H1 (cell line): Measurements from ENCODE around the gene MIGA1. TPM values are rescaled to one million over a fixed set of nuclear protein-coding genes. Genes with fewer than 3 reads are reported as not detected.
A peak's percentile ranks its signal among the peaks of the same experiment; 100 is the strongest.

Experiments used
- CTCF ChIA-PET: fragments of 300-600 bp; sonication (Branson Sonifier 250); formaldehyde crosslinking; loops from one replicate; lab custom pipeline; 2021; ENCODE audit not compliant: partially characterized antibody; lab: Charles Lee
- POLR2A ChIA-PET: fragments of 300-600 bp; sonication (Branson Sonifier 250); formaldehyde crosslinking; loops from one replicate; lab custom pipeline; 2021; ENCODE audit warnings: inconsistent platforms; ENCODE audit not compliant: partially characterized antibody; lab: Charles Lee
- DNase-seq, 2 experiments: peaks; one replicate each; pipeline versions ENCODE4 v3.0.0 to v3.0.0-alpha.2; 2010 to 2022; ENCODE audit warnings: low spot score in 2 of 2, low read depth in 1 of 2, mixed read lengths in 1 of 2
- FAIRE-seq: peaks from 2 replicates; lab custom pipeline; 2011; peaks lifted over from hg19 to GRCh38; lab: Jason Lieb, UNC
- H2AFZ ChIP-seq: 2 replicates; pipeline ENCODE4 v1.8.1; 2012; ENCODE audit warnings: low read length, inconsistent platforms
- H2AK5ac ChIP-seq: 2 replicates; pipeline ENCODE4 v1.6.1; 2013; ENCODE audit warnings: low read depth, low read length
- H2BK120ac ChIP-seq: replicated peaks from 2 replicates; pipeline ENCODE3; 2013; ENCODE audit warnings: low read depth, low read length, inconsistent platforms
- H2BK12ac ChIP-seq: 2 replicates; pipeline ENCODE4 v1.6.1; 2013; ENCODE audit warnings: low read depth, low read length
- H2BK15ac ChIP-seq: 2 replicates; pipeline ENCODE4 v1.6.1; 2013; ENCODE audit warnings: low read length
- H2BK20ac ChIP-seq: 2 replicates; pipeline ENCODE4 v1.6.1; 2013; ENCODE audit warnings: low read length
- H2BK5ac ChIP-seq: 2 replicates; pipeline ENCODE4 v1.6.1; 2013; ENCODE audit warnings: low read depth, low read length
- H3K14ac ChIP-seq: 2 replicates; pipeline ENCODE4 v1.6.1; 2013; ENCODE audit warnings: inconsistent platforms; ENCODE audit not compliant: insufficient read length
- H3K18ac ChIP-seq: 2 replicates; pipeline ENCODE4 v1.6.1; 2013; ENCODE audit warnings: low read length; ENCODE audit errors: extremely low read depth
- H3K23ac ChIP-seq: 2 replicates; pipeline ENCODE4 v1.6.1; 2013; ENCODE audit warnings: inconsistent platforms; ENCODE audit not compliant: insufficient read length
- H3K23me2 ChIP-seq: 2 replicates; pipeline ENCODE4 v1.6.1; 2013; ENCODE audit warnings: low read depth, low read length
- H3K27ac ChIP-seq: 2 replicates; pipeline ENCODE4 v1.6.1; 2011; ENCODE audit warnings: low read depth, low read length, inconsistent platforms
- H3K27me3 ChIP-seq, 4 experiments: replicated peaks in 1 of 4; 1 replicate in 1 of 4; 2 replicates in 3 of 4; pipeline versions ENCODE4 v1.6.1 to v1.8.1; 2011 to 2013; ENCODE audit warnings: low read length in 3 of 4, mild to moderate bottlenecking in 3 of 4, inconsistent platforms in 2 of 4, mixed read lengths in 2 of 4, moderate library complexity in 1 of 4; ENCODE audit not compliant: control insufficient read depth in 3 of 4, insufficient read depth in 3 of 4; ENCODE audit errors: extremely low read depth in 1 of 4
- H3K36me3 ChIP-seq, 4 experiments: 2 replicates each; pipeline versions ENCODE4 v1.6.1 to v1.8.1; 2011 to 2013; ENCODE audit warnings: mild to moderate bottlenecking in 4 of 4, low read length in 3 of 4, moderate library complexity in 2 of 4, control low read depth in 1 of 4, inconsistent platforms in 1 of 4; ENCODE audit not compliant: insufficient read depth in 4 of 4, control insufficient read depth in 2 of 4
- H3K4ac ChIP-seq: replicated peaks from 2 replicates; pipeline ENCODE3; 2013; ENCODE audit warnings: low read length, low read depth, mixed read lengths, inconsistent platforms; ENCODE audit not compliant: insufficient read length
- H3K4me1 ChIP-seq, 4 experiments: replicated peaks in 1 of 4; 1 replicate in 1 of 4; 2 replicates in 3 of 4; pipeline versions ENCODE4 v1.6.1 to v1.8.1; 2011 to 2013; ENCODE audit warnings: low read length in 3 of 4, inconsistent platforms in 2 of 4, mixed read lengths in 1 of 4; ENCODE audit not compliant: insufficient read depth in 4 of 4, control insufficient read depth in 3 of 4
- H3K4me2 ChIP-seq, 2 experiments: 2 replicates each; pipeline versions ENCODE4 v1.6.1 to v1.8.1; 2011 to 2013; ENCODE audit warnings: low read depth in 2 of 2, low read length in 2 of 2, control low read depth in 1 of 2, inconsistent platforms in 1 of 2, mild to moderate bottlenecking in 1 of 2; ENCODE audit not compliant: insufficient read depth in 1 of 2
- H3K4me3 ChIP-seq, 4 experiments: fragments of 200-600, 300-600 bp in 1 of 4; sonication (generic), shearing (Covaris generic), sonication (Bioruptor Twin) in 1 of 4; 2 replicates each; pipeline versions ENCODE4 v1.5.1 to v1.8.1; 2011 to 2016; ENCODE audit warnings: low read length in 4 of 4, low read depth in 3 of 4, control low read depth in 2 of 4, inconsistent platforms in 2 of 4, mild to moderate bottlenecking in 2 of 4, mixed read lengths in 1 of 4, moderate library complexity in 1 of 4; ENCODE audit not compliant: insufficient read depth in 2 of 4; ENCODE audit errors: extremely low read depth in 1 of 4
- H3K56ac ChIP-seq: replicated peaks from 2 replicates; pipeline ENCODE3; 2013; ENCODE audit warnings: low read depth, mild to moderate bottlenecking, mixed read lengths, low read length, inconsistent platforms; ENCODE audit not compliant: insufficient read length
- H3K79me1 ChIP-seq: 2 replicates; pipeline ENCODE4 v1.6.1; 2013; ENCODE audit warnings: low read depth, low read length, control low read depth
- H3K79me2 ChIP-seq, 2 experiments: 2 replicates each; pipeline versions ENCODE4 v1.6.1 to v1.8.1; 2012 to 2013; ENCODE audit warnings: low read length in 2 of 2, mild to moderate bottlenecking in 2 of 2, inconsistent platforms in 1 of 2; ENCODE audit not compliant: insufficient read depth in 2 of 2, control insufficient read depth in 1 of 2
- H3K9ac ChIP-seq, 4 experiments: replicated peaks in 1 of 4; 1 replicate in 1 of 4; 2 replicates in 3 of 4; pipeline versions ENCODE4 v1.6.1 to v1.8.1; 2011 to 2013; ENCODE audit warnings: low read depth in 3 of 4, low read length in 3 of 4, control low read depth in 2 of 4, mild to moderate bottlenecking in 2 of 4, moderate library complexity in 2 of 4, inconsistent platforms in 1 of 4; ENCODE audit errors: extremely low read depth in 1 of 4
- H3K9me3 ChIP-seq, 2 experiments: 2 replicates each; pipeline versions ENCODE4 v1.6.1 to v1.8.1; 2012 to 2013; ENCODE audit warnings: mild to moderate bottlenecking in 2 of 2, moderate library complexity in 2 of 2, control low read depth in 1 of 2, inconsistent platforms in 1 of 2, low read depth in 1 of 2, low read length in 1 of 2, mixed read lengths in 1 of 2; ENCODE audit not compliant: insufficient read depth in 2 of 2
- H4K20me1 ChIP-seq, 2 experiments: replicated peaks in 1 of 2; 2 replicates each; pipeline versions ENCODE3 to v1.8.1; 2011 to 2013; ENCODE audit warnings: inconsistent platforms in 2 of 2, low read length in 2 of 2, mild to moderate bottlenecking in 1 of 2; ENCODE audit not compliant: insufficient read depth in 2 of 2, control insufficient read depth in 1 of 2
- H4K5ac ChIP-seq: 2 replicates; pipeline ENCODE4 v1.6.1; 2013; ENCODE audit warnings: low read length, low read depth, mixed read lengths, inconsistent platforms; ENCODE audit not compliant: insufficient read length
- H4K8ac ChIP-seq: 2 replicates; pipeline ENCODE4 v1.8.0; 2013; ENCODE audit warnings: mild to moderate bottlenecking, moderate library complexity, low read length, inconsistent platforms; ENCODE audit not compliant: insufficient read depth; ENCODE audit errors: extremely low read depth
- H4K91ac ChIP-seq: replicated peaks from 2 replicates; pipeline ENCODE3; 2013; ENCODE audit warnings: low read length, mixed read lengths, inconsistent platforms; ENCODE audit not compliant: insufficient read length
- BRCA1 ChIP-seq: IDR thresholded peaks from 2 replicates; pipeline ENCODE4 v1.6.1; 2012; ENCODE audit warnings: low read depth, low read length, improper control_type of control experiment
- CBX5 ChIP-seq: fragments of 300-800, 300-1000 bp; sonication (generic); IDR thresholded peaks from 2 replicates; pipeline ENCODE4 v1.7.1; 2016; ENCODE audit warnings: antibody characterized with exemption, low read length, low read depth
- CHD2 ChIP-seq: IDR thresholded peaks from 2 replicates; pipeline ENCODE4 v1.6.1; 2012; ENCODE audit warnings: low read length, improper control_type of control experiment
- CTBP2 ChIP-seq: IDR thresholded peaks from 2 replicates; pipeline ENCODE4 v1.7.0; 2011; ENCODE audit warnings: borderline replicate concordance, mild to moderate bottlenecking, moderate library complexity, mixed read lengths, low read length; ENCODE audit not compliant: insufficient read depth, insufficient read length
- EZH2 ChIP-seq: fragments of 200-600 bp; sonication (generic); IDR thresholded peaks from 2 replicates; pipeline ENCODE4 v1.7.1; 2012; ENCODE audit warnings: low read depth, mild to moderate bottlenecking, moderate library complexity, low read length, inconsistent platforms; ENCODE audit not compliant: severe bottlenecking
- JUN ChIP-seq: IDR thresholded peaks from 2 replicates; pipeline ENCODE4 v1.6.1; 2011; ENCODE audit warnings: low read depth, mild to moderate bottlenecking, improper control_type of control experiment, low read length
- KDM1A ChIP-seq: fragments of 200-600, 300-600 bp; sonication (generic); IDR thresholded peaks from 2 replicates; pipeline ENCODE4 v1.7.1; 2016; ENCODE audit warnings: mild to moderate bottlenecking, low read length, borderline replicate concordance
- MAFK ChIP-seq: IDR thresholded peaks from 2 replicates; pipeline ENCODE4 v1.6.1; 2012; ENCODE audit warnings: low read depth, mild to moderate bottlenecking, improper control_type of control experiment, low read length
- POU5F1 ChIP-seq: IDR thresholded peaks from 2 replicates; pipeline ENCODE4 v1.6.1; 2011; ENCODE audit warnings: low read depth, mild to moderate bottlenecking, low read length, moderate library complexity
- RXRA ChIP-seq: IDR thresholded peaks from 2 replicates; pipeline ENCODE4 v1.6.1; 2011; ENCODE audit warnings: low read depth, mild to moderate bottlenecking, low read length, moderate library complexity; ENCODE audit not compliant: insufficient read depth
- SUZ12 ChIP-seq: fragments of 200-600 bp; sonication (generic); IDR thresholded peaks from 2 replicates; pipeline ENCODE4 v1.6.1; 2012; ENCODE audit warnings: mild to moderate bottlenecking, inconsistent platforms, low read length, moderate library complexity, mixed read lengths
- USF2 ChIP-seq: IDR thresholded peaks from 2 replicates; pipeline ENCODE4 v1.6.1; 2011; ENCODE audit warnings: low read length, improper control_type of control experiment
- WGBS, 2 experiments: shearing (Covaris generic) in 1 of 2; methylation state at CpG; one replicate each; pipeline versions ENCODE4 v1.1.6 to v1.1.7; 2013 to 2015; ENCODE audit warnings: low lambda C conversion rate in 2 of 2, mixed read lengths in 2 of 2, inconsistent platforms in 1 of 2, low coverage in 1 of 2, missing lambda C conversion rate in 1 of 2; ENCODE audit not compliant: insufficient replicate concordance in 2 of 2, insufficient coverage in 1 of 2, insufficient read length in 1 of 2; ENCODE audit errors: extremely low coverage in 1 of 2, missing lambda C conversion rate in 1 of 2; 5-methylcytosine and 5-hydroxymethylcytosine counted together
- polyA plus RNA-seq, 7 experiments: library from polyadenylated mRNA; depleted of rRNA in 3 of 7; stranded (reverse) in 5 of 7; unstranded in 2 of 7; fragments of >200 nt in 5 of 7; fragments of 200-250 nt in 2 of 7; gene quantifications; 1 replicate in 5 of 7; 2 replicates in 1 of 7; 4 replicates in 1 of 7; pipeline versions ENCODE4 v1.2.1 to v1.2.3, GENCODE V29; 2011 to 2013; ENCODE audit warnings: missing spikeins in 2 of 7, mixed read lengths in 2 of 7
- total RNA-seq: library from RNA; stranded (reverse); fragmentation: NEBNext Ultra II Directional; extraction: Animal tissue kit (Norgen Biotek cat#: 25700); gene quantifications from 2 replicates; pipeline ENCODE4 v1.2.1, GENCODE V29; 2021
- TF ChIP-seq, protein P1 (sequence below): IDR thresholded peaks from 2 replicates; pipeline ENCODE4 v1.6.1; 2011; ENCODE audit warnings: low read depth, mild to moderate bottlenecking, low read length; ENCODE audit not compliant: insufficient read depth

Gene MIGA1
- total and polyA plus RNA-seq, 2 of the 8 experiments (the other 6 are each of a cell fraction or from before 2014, with no cell fraction given): 0.95 to 7.0 TPM

DNA sequence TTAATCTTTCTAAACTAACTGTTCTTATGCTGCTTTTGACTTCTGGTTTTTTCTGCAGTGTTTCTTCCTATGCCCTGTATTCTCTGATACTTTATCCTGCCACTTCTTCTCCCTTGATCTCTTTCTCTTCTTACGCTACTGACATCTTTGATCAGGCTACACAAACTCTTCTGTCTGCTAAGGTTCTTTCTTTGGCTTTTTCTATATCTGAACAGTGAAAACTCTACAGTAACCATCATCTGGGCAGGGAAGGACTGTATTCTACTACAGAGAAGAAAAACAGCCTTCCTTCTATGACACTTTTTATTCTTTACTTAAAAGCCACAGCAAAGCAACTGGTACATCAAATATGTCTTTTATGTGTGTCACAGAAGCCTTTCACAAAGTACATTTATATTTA, 101.6 kb downstream of the MIGA1 start:
- 86% methylated on average over 1 of the region's 1 CpG; no CpG with 5 or more reads in 1 of the 2 experiments for WGBS, 2 experiments
- Histone ChIP-seq H2BK20ac (no peak overlapping the region), H2BK120ac (no peak overlapping the region), H2AK5ac (no peak overlapping the region), H3K4me1 (no peaks in the 10 kb centered on the region), H4K91ac (no peak overlapping the region), H3K18ac (no peak overlapping the region), H3K9ac (peak overlapping the region in 1 of 4 experiments; percentile 34; a peak in 1 of 7 replicates), H4K8ac (no peak overlapping the region), H3K27ac (no peak overlapping the region), H2BK5ac (no peak overlapping the region), H3K4me3 (no peak overlapping the region), H3K36me3 (no peaks in the 10 kb centered on the region), H3K4ac (no peak overlapping the region), H2BK15ac (no peak overlapping the region), H3K14ac (no peak overlapping the region), H3K23me2 (no peaks in the 10 kb centered on the region), H3K27me3 (no peaks in the 10 kb centered on the region), H4K20me1 (no peaks in the 10 kb centered on the region), H4K5ac (no peak overlapping the region), H2AFZ (no peak overlapping the region)
- no peak for FAIRE-seq
- DNase-seq: no peak
- POLR2A ChIA-PET: interaction anchor here (1.0 kb wide), 1 partner anchor 194 kb away, joined by 3 read pairs; no protein-coding TSS in a partner anchor
- TF ChIP-seq POU5F1 (no peak), CTBP2 (no peak), SUZ12 (no peak), RXRA (no peak), CHD2 (no peak), JUN (no peak), EZH2 (no peak), MAFK (no peak), BRCA1 (no peak), CBX5 (no peak), KDM1A (no peak), USF2 (no peak)
- TF ChIP-seq, protein P1, sequence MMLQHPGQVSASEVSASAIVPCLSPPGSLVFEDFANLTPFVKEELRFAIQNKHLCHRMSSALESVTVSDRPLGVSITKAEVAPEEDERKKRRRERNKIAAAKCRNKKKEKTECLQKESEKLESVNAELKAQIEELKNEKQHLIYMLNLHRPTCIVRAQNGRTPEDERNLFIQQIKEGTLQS: no peak
- TF ChIP-seq, all 59 proteins: peak for 0
- Histone ChIP-seq H3K56ac (no peak overlapping the region), H2BK12ac (no peak overlapping the region), H3K23ac (no peak overlapping the region), H3K79me2 (no peaks in the 10 kb centered on the region), H3K4me2 (no peak overlapping the region), H3K9me3 (no peaks in the 10 kb centered on the region), H3K79me1 (no peaks in the 10 kb centered on the region)
- CTCF ChIA-PET: no interaction called here
